Large intestine (tissue), 3 donors: ENCODE results near the gene RPS25. TPM values are rescaled to one million over a fixed set of nuclear protein-coding genes. Genes with fewer than 3 reads are reported as not detected.
"Not testable (repeated sequence)": the region's sequence is repeated elsewhere in the genome, so short reads cannot be mapped to it uniquely, and the experiment has no call there.

Experiments
- DNase-seq, 2 donors: peaks; one replicate each; pipeline versions ENCODE4 v3.0.0 to v3.0.0-alpha.2; 2013
- H3K27ac ChIP-seq: one replicate; pipeline ENCODE4 v1.5.1; 2013; ENCODE audit warnings: low read length
- H3K27me3 ChIP-seq: 2 replicates; pipeline ENCODE4 v1.6.1; 2013; ENCODE audit warnings: low read length; ENCODE audit not compliant: control insufficient read depth, insufficient read depth
- H3K36me3 ChIP-seq: 2 replicates; pipeline ENCODE4 v1.6.1; 2013; ENCODE audit warnings: low read length; ENCODE audit not compliant: control insufficient read depth, insufficient read depth
- H3K4me1 ChIP-seq: one replicate; pipeline ENCODE4 v1.6.1; 2013; ENCODE audit warnings: low read length; ENCODE audit not compliant: control insufficient read depth, insufficient read depth
- H3K4me3 ChIP-seq: one replicate; pipeline ENCODE4 v1.5.1; 2013; ENCODE audit warnings: low read length
- H3K9me3 ChIP-seq: one replicate; pipeline ENCODE4 v1.6.1; 2013; ENCODE audit warnings: mild to moderate bottlenecking, low read depth, low read length, moderate library complexity; ENCODE audit not compliant: control insufficient read depth
- whole genome bisulfite sequencing: methylation state at CpG from one replicate; pipeline ENCODE4 v1.1.5; 2013; ENCODE audit warnings: low lambda C conversion rate; ENCODE audit not compliant: insufficient coverage; 5-methylcytosine and 5-hydroxymethylcytosine counted together
- polyA plus RNA-seq: library from polyadenylated mRNA; unstranded; fragments of 120-200 nt; gene quantifications from one replicate; pipeline ENCODE4 v1.2.1, GENCODE V29; 2013

RPS25 gene
- polyA plus RNA-seq, 1 donor, result 1,295 TPM

GRCh38 chr11:119019996-119020395, 1.9 kb upstream of the RPS25 start:
- peaks cover 45% of the 10 kb centered on the region for H3K36me3 ChIP-seq
- peaks cover 58% of the 10 kb centered on the region for H3K4me1 ChIP-seq
- WGBS, result no CpG with 5 or more reads among the region's 2 CpGs
- H3K9me3 ChIP-seq, result no peaks in the 10 kb centered on the region
- no peaks in the 10 kb centered on the region for H3K27me3 ChIP-seq
- H3K27ac ChIP-seq, result peak overlapping the region; percentile 2
- peak in 1 of 2 donors; percentile 15 for DNase-seq
- H3K4me3 ChIP-seq, result peak overlapping the region; percentile 91

- Histone ChIP-seq H3K4me3 (peak overlapping the region; percentile 91), H3K4me1 (peaks cover 35% of the 10 kb centered on the region), H3K36me3 (peaks cover 40% of the 10 kb centered on the region), H3K27ac (peak overlapping the region; percentile 97)
- no CpG with 5 or more reads among the region's 10 CpGs for WGBS
- H3K27me3 ChIP-seq, H3K9me3 ChIP-seq: not testable (repeated sequence)
- peak in 1 of 2 donors; percentile 21 for DNase-seq
These were observed 766 bp downstream of the RPS25 start for GRCh38 chr11:119017377-119017776.

GRCh38 chr11:119016216-119017009, 1.7 kb downstream of the RPS25 start:
- Histone ChIP-seq H3K36me3 (peaks cover 44% of the 10 kb centered on the region), H3K27me3 (no peaks in the 10 kb centered on the region), H3K9me3 (no peaks in the 10 kb centered on the region), H3K4me3 (no peak overlapping the region), H3K4me1 (peaks cover 26% of the 10 kb centered on the region), H3K27ac (no peak overlapping the region)
- 100% methylated on average over 4 of the region's 14 CpGs for WGBS
- DNase-seq, result no peak

DNA sequence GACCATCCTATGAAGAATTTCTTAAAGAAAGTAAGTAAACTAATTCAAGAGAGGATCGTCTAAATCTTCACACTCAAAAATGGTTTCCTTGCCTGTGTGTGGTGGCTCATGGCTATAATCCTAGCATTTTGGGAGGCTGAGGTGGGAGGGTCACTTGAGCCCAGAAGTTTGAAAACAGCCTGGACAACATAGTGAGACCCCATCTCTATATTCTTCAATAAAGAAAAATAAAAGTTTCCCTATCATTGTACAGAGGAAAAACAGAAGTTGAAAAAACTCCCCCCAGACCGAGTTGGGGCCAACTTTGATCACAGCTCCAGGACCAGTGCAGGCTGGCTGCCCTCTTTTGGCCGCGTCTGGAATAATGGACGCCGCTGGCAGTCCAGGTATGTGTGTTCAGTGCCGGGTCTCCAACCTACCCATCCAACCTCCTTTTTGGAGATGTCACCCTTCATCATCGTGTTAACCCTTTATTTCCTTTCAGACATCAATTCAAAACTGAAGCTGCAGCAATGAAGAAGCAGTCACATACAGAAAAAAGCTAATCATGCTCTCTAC, 3.0 kb downstream of the RPS25 start:
- Histone ChIP-seq H3K4me3 (no peak overlapping the region), H3K27me3 (no peaks in the 10 kb centered on the region), H3K36me3 (peaks cover 53% of the 10 kb centered on the region), H3K27ac (no peak overlapping the region), H3K9me3 (no peaks in the 10 kb centered on the region), H3K4me1 (peaks cover 14% of the 10 kb centered on the region)
- DNase-seq, result no peak
- WGBS, result no CpG with 5 or more reads among the region's 8 CpGs

DNA sequence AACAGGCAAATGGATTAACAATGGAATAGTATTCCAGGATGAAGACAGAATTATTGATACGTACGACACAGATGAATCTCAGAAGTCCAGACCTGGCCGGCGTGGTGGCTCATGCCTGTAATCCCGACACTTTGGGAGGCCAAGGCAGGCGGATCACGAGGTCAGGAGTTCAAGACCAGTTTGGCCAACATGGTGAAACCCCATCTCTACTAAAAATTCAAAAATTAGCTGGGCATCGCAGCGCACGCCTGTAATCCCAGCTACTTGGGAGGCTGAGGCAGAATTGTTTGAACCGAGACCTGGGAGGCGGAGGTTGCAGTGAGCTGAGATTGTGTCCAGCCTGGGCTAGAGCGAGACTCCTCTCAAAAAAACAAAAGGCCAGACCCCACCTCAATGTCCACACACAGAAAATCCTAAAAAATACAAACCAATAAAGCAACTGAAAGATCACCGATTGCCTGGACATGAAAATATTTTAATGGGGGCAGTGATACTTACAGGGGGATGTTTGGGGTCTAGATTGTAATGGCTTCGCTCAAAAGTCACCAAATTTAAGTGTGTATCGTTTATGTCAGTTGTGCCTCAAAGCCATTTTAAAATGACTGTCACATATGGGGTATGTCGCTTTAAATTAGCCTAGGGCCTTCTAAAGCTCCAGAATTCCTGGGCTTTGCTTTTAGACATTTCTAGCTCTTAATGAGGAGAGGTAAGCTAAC, 3.8 kb downstream of the RPS25 start:
- Histone ChIP-seq H3K27ac (no peak overlapping the region), H3K36me3 (peaks cover 59% of the 10 kb centered on the region), H3K4me1 (peaks cover 9% of the 10 kb centered on the region), H3K4me3 (no peak overlapping the region), H3K27me3 (no peaks in the 10 kb centered on the region), H3K9me3 (no peaks in the 10 kb centered on the region)
- no CpG with 5 or more reads among the region's 17 CpGs for WGBS
- no peak for DNase-seq

GRCh38 chr11:119012629-119013170, 5.4 kb downstream of the RPS25 start:
- Histone ChIP-seq H3K36me3 (peaks cover 62% of the 10 kb centered on the region), H3K4me1 (peaks cover 9% of the 10 kb centered on the region), H3K27ac (no peak overlapping the region), H3K9me3 (no peaks in the 10 kb centered on the region), H3K27me3 (no peaks in the 10 kb centered on the region), H3K4me3 (no peak overlapping the region)
- 96% methylated on average over 3 of the region's 3 CpGs for WGBS
- no peak for DNase-seq

DNA sequence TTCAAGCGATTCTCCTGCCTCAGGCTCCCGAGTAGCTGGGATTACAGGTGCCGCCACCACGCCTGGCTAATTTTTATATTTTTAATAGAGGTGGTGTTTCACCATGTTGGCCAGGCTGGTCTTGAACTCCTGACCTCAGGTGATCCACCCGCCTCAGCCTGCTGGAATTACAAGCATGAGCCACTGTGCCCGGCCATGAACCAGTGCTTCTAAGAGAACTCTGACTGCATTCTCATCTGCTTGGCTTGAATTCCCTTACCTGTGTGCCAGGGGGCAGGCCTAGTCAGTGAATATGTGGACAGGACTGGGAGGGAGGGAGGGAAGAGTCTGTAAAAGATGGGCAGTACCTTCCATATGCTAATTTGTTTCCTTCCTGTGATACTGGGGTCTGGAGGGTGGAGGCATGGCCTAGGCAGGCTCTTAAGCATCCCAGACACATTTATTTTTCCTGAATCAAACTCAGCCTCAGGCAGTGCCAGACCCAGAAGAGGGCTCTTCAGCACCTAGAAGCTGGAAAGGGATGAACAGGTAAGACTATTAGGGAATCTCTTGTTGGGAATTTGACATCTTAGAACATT, 6.6 kb downstream of the RPS25 start:
- no peak for DNase-seq
- no CpG with 5 or more reads among the region's 6 CpGs for WGBS
- Histone ChIP-seq H3K27ac (no peak overlapping the region), H3K4me3 (no peak overlapping the region), H3K36me3 (peaks cover 65% of the 10 kb centered on the region), H3K27me3 (no peaks in the 10 kb centered on the region), H3K9me3 (no peaks in the 10 kb centered on the region), H3K4me1 (peaks cover 4% of the 10 kb centered on the region)

DNA sequence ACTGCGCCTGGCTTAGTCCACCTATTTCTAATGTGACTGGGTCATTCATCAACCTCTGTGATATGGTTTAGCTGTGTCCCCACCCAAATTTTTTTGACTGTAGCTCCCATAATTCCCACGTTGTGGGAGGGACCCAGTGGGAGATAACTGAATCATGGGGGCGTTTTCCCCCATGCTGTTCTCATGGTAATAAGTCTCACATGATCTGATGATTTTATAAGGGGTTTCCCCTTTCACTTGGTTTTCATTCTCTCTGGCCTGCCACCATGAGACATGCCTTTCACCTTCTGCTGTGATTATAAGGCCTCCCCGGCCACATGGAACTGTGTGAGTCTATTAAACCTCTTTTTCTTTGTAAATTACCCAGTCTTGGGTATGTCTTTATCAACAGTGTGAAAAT, 11.5 kb downstream of the RPS25 start:
- H3K27ac ChIP-seq, result no peak overlapping the region
- H3K4me3 ChIP-seq, result no peak overlapping the region
- H3K4me1 ChIP-seq, result no peaks in the 10 kb centered on the region
- no peaks in the 10 kb centered on the region for H3K9me3 ChIP-seq
- WGBS, result no CpG with 5 or more reads among the region's 4 CpGs
- H3K27me3 ChIP-seq, result no peaks in the 10 kb centered on the region
- H3K36me3 ChIP-seq, result peaks cover 43% of the 10 kb centered on the region
- no peak for DNase-seq

GRCh38 chr11:119000906-119001305, 17.2 kb downstream of the RPS25 start:
- no peak for DNase-seq
- H3K36me3 ChIP-seq, result peaks cover 26% of the 10 kb centered on the region
- no peak overlapping the region for H3K27ac ChIP-seq
- no CpG with 5 or more reads among the region's 1 CpG for WGBS
- peaks cover 4% of the 10 kb centered on the region for H3K4me1 ChIP-seq
- no peak overlapping the region for H3K4me3 ChIP-seq
- H3K9me3 ChIP-seq, result no peaks in the 10 kb centered on the region
- no peaks in the 10 kb centered on the region for H3K27me3 ChIP-seq

DNA sequence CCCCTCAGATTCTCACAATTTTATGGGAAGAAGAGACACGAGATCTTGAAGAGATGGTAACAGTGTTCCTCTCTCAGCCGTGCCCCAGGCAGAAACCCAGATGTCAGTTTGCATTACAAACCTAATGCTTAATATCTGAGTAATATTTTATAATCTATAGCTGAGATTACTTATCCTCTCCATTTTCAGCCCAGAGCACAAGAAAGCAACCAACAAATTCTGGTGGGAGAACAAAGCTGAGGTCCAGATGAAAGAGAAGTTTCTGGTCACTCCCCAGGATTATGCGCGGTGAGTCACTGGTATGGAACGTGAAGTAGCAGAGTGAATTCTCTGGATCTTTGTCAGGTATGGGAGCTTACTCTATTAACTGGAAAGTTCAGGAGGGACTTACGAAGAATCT, 19.3 kb downstream of the RPS25 start:
- WGBS, result 50% methylated on average over 2 of the region's 6 CpGs
- peak in 1 of 2 donors; percentile 49 for DNase-seq

More for the DNA sequence above, 19.3 kb downstream of the RPS25 start:
- Histone ChIP-seq H3K9me3 (no peaks in the 10 kb centered on the region), H3K4me3 (peak overlapping the region; percentile 89), H3K27me3 (no peaks in the 10 kb centered on the region), H3K36me3 (peaks cover 21% of the 10 kb centered on the region), H3K4me1 (peaks cover 4% of the 10 kb centered on the region), H3K27ac (peak overlapping the region; percentile 73)
